RWPE2 (cell line): ENCODE results near the gene HDAC8.
"Not testable (repeated sequence)": the region's sequence is repeated elsewhere in the genome, so short reads cannot be mapped to it uniquely, and the experiment has no call there.

Experiments used
- ATAC-seq: fragments of 200-7000 bp; cut with Tn5 transposase; 3 replicates; pipeline ENCODE4 v1.9.1; 2021; ENCODE audit warnings: low read depth
- DNase-seq: peaks from one replicate; pipeline ENCODE4 v3.0.0-alpha.2; 2020; ENCODE audit warnings: low spot score
- H3K27ac ChIP-seq: fragments of 450-650 bp; 2 replicates; pipeline ENCODE4 v1.5.1; 2017; ENCODE audit warnings: mild to moderate bottlenecking; ENCODE audit not compliant: poor library complexity, severe bottlenecking
- H3K27me3 ChIP-seq: fragments of 250-450 bp; sonication (Bioruptor Pico); 2 replicates; pipeline ENCODE4 v1.5.1; 2021; ENCODE audit warnings: mild to moderate bottlenecking, moderate library complexity; ENCODE audit not compliant: insufficient read depth, poor library complexity, severe bottlenecking
- H3K36me3 ChIP-seq: fragments of 250-450 bp; sonication (Bioruptor Pico); 2 replicates; pipeline ENCODE4 v1.5.1; 2020; ENCODE audit warnings: low read depth, mild to moderate bottlenecking, moderate library complexity
- H3K4me1 ChIP-seq: fragments of 250-450 bp; sonication (Bioruptor Pico); 2 replicates; pipeline ENCODE4 v1.5.1; 2021; ENCODE audit warnings: mild to moderate bottlenecking, moderate library complexity; ENCODE audit not compliant: insufficient read depth, poor library complexity, severe bottlenecking
- H3K4me3 ChIP-seq: fragments of 250-450 bp; sonication (Bioruptor Pico); 2 replicates; pipeline ENCODE4 v1.5.1; 2021; ENCODE audit warnings: mild to moderate bottlenecking, moderate library complexity; ENCODE audit not compliant: severe bottlenecking
- H3K9me3 ChIP-seq: fragments of 250-450 bp; sonication (Bioruptor Pico); 2 replicates; pipeline ENCODE4 v1.5.1; 2021; ENCODE audit warnings: mild to moderate bottlenecking, moderate library complexity; ENCODE audit not compliant: severe bottlenecking
- TF ChIP-seq, protein P1 (sequence below): fragments of 450-650 bp; IDR thresholded peaks from one replicate; pipeline ENCODE4 v1.5.1; 2017; ENCODE audit warnings: mild to moderate bottlenecking, moderate library complexity; ENCODE audit not compliant: poor library complexity, severe bottlenecking

Gene HDAC8

GRCh38 chrX:72609313-72609712, 36.7 kb upstream of the HDAC8 start:
- H3K27ac ChIP-seq: no peak overlapping the region
- DNase-seq (no peak), ATAC-seq (peak; percentile 51; the same call in 1 of the 3 replicates)

GRCh38 chrX:72604705-72605104, 32.1 kb upstream of the HDAC8 start:
- Histone ChIP-seq H3K27me3 (no peaks in the 10 kb centered on the region), H3K4me1 (no peaks in the 10 kb centered on the region), H3K4me3 (no peak overlapping the region), H3K27ac (no peak overlapping the region), H3K36me3 (peaks cover 3% of the 10 kb centered on the region; the same call in 1 of the 2 replicates), H3K9me3 (no peaks in the 10 kb centered on the region)
- ATAC-seq (no peak), DNase-seq (no peak)
- TF ChIP-seq, protein P1, sequence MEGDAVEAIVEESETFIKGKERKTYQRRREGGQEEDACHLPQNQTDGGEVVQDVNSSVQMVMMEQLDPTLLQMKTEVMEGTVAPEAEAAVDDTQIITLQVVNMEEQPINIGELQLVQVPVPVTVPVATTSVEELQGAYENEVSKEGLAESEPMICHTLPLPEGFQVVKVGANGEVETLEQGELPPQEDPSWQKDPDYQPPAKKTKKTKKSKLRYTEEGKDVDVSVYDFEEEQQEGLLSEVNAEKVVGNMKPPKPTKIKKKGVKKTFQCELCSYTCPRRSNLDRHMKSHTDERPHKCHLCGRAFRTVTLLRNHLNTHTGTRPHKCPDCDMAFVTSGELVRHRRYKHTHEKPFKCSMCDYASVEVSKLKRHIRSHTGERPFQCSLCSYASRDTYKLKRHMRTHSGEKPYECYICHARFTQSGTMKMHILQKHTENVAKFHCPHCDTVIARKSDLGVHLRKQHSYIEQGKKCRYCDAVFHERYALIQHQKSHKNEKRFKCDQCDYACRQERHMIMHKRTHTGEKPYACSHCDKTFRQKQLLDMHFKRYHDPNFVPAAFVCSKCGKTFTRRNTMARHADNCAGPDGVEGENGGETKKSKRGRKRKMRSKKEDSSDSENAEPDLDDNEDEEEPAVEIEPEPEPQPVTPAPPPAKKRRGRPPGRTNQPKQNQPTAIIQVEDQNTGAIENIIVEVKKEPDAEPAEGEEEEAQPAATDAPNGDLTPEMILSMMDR: no peak

More at GRCh38 chrX:72609313-72609712, 36.7 kb upstream of the HDAC8 start:
- Histone ChIP-seq H3K4me1 (no peaks in the 10 kb centered on the region), H3K27me3 (no peaks in the 10 kb centered on the region), H3K36me3 (peaks cover 7% of the 10 kb centered on the region; the same call in 1 of the 2 replicates), H3K9me3 (no peaks in the 10 kb centered on the region), H3K4me3 (no peak overlapping the region)
- TF ChIP-seq, protein P1: peak; percentile 42

DNA sequence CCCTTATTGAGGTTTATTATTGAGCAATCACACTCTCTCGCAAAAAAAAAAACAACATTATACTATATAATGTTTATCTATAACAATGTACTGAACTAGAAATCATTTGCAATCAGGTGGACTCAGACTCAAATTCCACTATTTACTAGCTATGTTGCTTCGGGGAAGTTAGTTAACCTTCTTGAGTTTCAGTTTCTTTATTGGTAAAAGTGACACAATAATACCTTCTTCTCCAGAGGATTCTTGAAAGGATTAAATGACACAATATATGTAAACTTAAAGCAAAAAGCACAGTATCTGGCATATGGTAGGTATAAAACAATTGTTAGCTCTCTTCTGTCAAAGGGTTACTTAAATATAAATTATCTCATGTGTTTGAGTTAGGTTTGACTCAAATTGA, 31.5 kb upstream of the HDAC8 start:
- no peak for DNase-seq

DNA sequence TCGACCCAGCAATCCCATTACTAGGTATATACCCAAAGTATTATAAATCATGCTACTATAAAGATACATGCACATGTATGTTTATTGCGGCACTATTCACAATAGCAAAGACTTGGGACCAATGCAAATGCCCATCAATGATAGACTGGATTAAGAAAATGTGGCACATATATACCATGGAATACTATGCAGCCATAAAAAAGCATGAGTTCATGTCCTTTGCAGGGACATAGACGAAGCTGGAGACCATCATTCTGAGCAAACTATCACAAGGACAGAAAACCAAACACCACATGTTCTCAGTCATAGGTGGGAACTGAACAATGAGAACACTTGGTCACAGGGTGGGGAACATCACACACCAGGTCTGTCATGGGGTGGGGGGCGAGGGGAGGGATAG, 18.4 kb upstream of the HDAC8 start:
- H3K4me3 ChIP-seq, H3K27ac ChIP-seq, H3K27me3 ChIP-seq, DNase-seq, H3K9me3 ChIP-seq, H3K36me3 ChIP-seq, ATAC-seq, H3K4me1 ChIP-seq: not testable (repeated sequence)

More for the DNA sequence above, 31.5 kb upstream of the HDAC8 start:
- TF ChIP-seq, protein P1: no peak
- Histone ChIP-seq H3K36me3 (peaks cover under 1% of the 10 kb centered on the region; the same call in 1 of the 2 replicates), H3K27ac (no peak overlapping the region), H3K9me3 (no peaks in the 10 kb centered on the region), H3K4me3 (no peak overlapping the region), H3K4me1 (no peaks in the 10 kb centered on the region), H3K27me3 (no peaks in the 10 kb centered on the region)
- ATAC-seq: no peak

GRCh38 chrX:72584163-72584562, 11.5 kb upstream of the HDAC8 start:
- TF ChIP-seq, protein P1: no peak
- Histone ChIP-seq H3K4me3 (no peak overlapping the region), H3K27ac (no peak overlapping the region), H3K36me3 (no peaks in the 10 kb centered on the region; the same call in 1 of the 2 replicates), H3K27me3 (no peaks in the 10 kb centered on the region), H3K4me1 (no peaks in the 10 kb centered on the region), H3K9me3 (no peaks in the 10 kb centered on the region)
- no peak for ATAC-seq
- no peak for DNase-seq
